GM12878 (cell line): ENCODE measurements around the gene KIRREL3. TPM values are rescaled to one million over a fixed set of nuclear protein-coding genes. Genes with fewer than 3 reads are reported as not detected.

Experiments
- ATAC-seq: fragments of 200-7000 bp; cut with Tn5 transposase; 3 replicates; pipeline ENCODE4 v1.9.1; 2020; ENCODE audit warnings: mild to moderate bottlenecking, moderate library complexity
- BruUV-seq: library from RNA; stranded (reverse); fragments of 400-500 nt; replicated peaks from 2 replicates; lab custom pipeline; 2021; lab: Mats Ljungman, UMichigan
- CTCF ChIA-PET: fragments of 300-600 bp; sonication (Branson Sonifier 250); formaldehyde crosslinking; extraction: SDS; loops from one replicate; lab custom pipeline; 2021; ENCODE audit warnings: inconsistent platforms; lab: Yijun Ruan, JAX
- POLR2A ChIA-PET: fragments of 350-600 bp; formaldehyde crosslinking; extraction: SDS; loops from one replicate; lab custom pipeline; 2021; ENCODE audit warnings: inconsistent platforms; lab: Charles Lee
- RAD21 ChIA-PET: fragments of 300-600 bp; sonication (Branson Sonifier 250); formaldehyde crosslinking; loops from one replicate; lab custom pipeline; 2023; ENCODE audit warnings: antibody characterized with exemption; ENCODE audit not compliant: unreplicated experiment; lab: Charles Lee
- SMC1A ChIA-PET: fragments of 300-600 bp; sonication (Branson Sonifier 250); formaldehyde crosslinking; loops from one replicate; lab custom pipeline; 2023; ENCODE audit not compliant: unreplicated experiment, uncharacterized antibody; lab: Charles Lee
- DNase-seq: peaks from one replicate; pipeline ENCODE4 v3.0.0-alpha.2; 2011; ENCODE audit warnings: low read depth, low spot score
- FAIRE-seq: peaks from 3 replicates; lab custom pipeline; 2011; peaks lifted over from hg19 to GRCh38; lab: Jason Lieb, UNC
- H2AFZ ChIP-seq: 2 replicates; pipeline ENCODE4 v1.6.0; 2011; ENCODE audit warnings: low read depth, low read length, control low read depth; ENCODE audit not compliant: control insufficient read depth
- H3K27ac ChIP-seq: 2 replicates; pipeline ENCODE4 v1.5.1; 2011; ENCODE audit warnings: control low read depth; ENCODE audit not compliant: control insufficient read depth, insufficient read depth
- H3K27me3 ChIP-seq, 2 experiments: replicated peaks in 1 of 2; 2 replicates each; pipeline versions ENCODE4 v1.6.0 to v1.6.1; 2011; ENCODE audit warnings: low read length in 1 of 2; ENCODE audit not compliant: control insufficient read depth in 2 of 2, insufficient read depth in 2 of 2
- H3K36me3 ChIP-seq, 2 experiments: 2 replicates each; pipeline ENCODE4 v1.5.1; 2011; ENCODE audit warnings: low read length in 1 of 2; ENCODE audit not compliant: control insufficient read depth in 2 of 2, insufficient read depth in 2 of 2
- H3K4me1 ChIP-seq: 2 replicates; pipeline ENCODE4 v1.6.1; 2011; ENCODE audit warnings: mild to moderate bottlenecking, low read length, moderate library complexity, mixed read lengths; ENCODE audit not compliant: control insufficient read depth, insufficient read depth
- H3K4me2 ChIP-seq: 2 replicates; pipeline ENCODE4 v1.6.0; 2011; ENCODE audit warnings: control low read depth; ENCODE audit not compliant: control insufficient read depth, insufficient read depth
- H3K4me3 ChIP-seq: fragments of 200-600 bp; sonication (generic); 2 replicates; pipeline ENCODE4 v1.5.1; 2016
- H3K79me2 ChIP-seq: 2 replicates; pipeline ENCODE4 v1.6.0; 2011; ENCODE audit warnings: low read length; ENCODE audit not compliant: control insufficient read depth, insufficient read depth
- H3K9ac ChIP-seq: 2 replicates; pipeline ENCODE4 v1.8.0; 2011; ENCODE audit warnings: low read length, control low read depth, mixed read lengths; ENCODE audit not compliant: control insufficient read depth, insufficient read depth
- H3K9me3 ChIP-seq: replicated peaks from 3 replicates; pipeline ENCODE4 v1.5.1; 2011; ENCODE audit warnings: mild to moderate bottlenecking, low read length; ENCODE audit not compliant: control insufficient read depth, insufficient read depth
- H4K20me1 ChIP-seq: 2 replicates; pipeline ENCODE4 v1.6.0; 2011; ENCODE audit not compliant: control insufficient read depth, insufficient read depth
- ASH2L ChIP-seq: fragments of 300-600, 200-600 bp; sonication (generic); IDR thresholded peaks from 2 replicates; pipeline ENCODE4 v1.6.1; 2017; ENCODE audit warnings: low read depth, mild to moderate bottlenecking, borderline replicate concordance
- EED ChIP-seq: sonication (generic); IDR thresholded peaks from 2 replicates; pipeline ENCODE4 v1.6.1; 2016; ENCODE audit warnings: antibody characterized with exemption, low read depth
- ESRRA ChIP-seq: IDR thresholded peaks from 2 replicates; pipeline ENCODE4 v1.6.1; 2012; ENCODE audit warnings: mild to moderate bottlenecking, low read length, improper control_type of control experiment
- IRF4 ChIP-seq: IDR thresholded peaks from 2 replicates; pipeline ENCODE4 v1.6.1; 2011; ENCODE audit warnings: low read depth, low read length
- KLF5 ChIP-seq: fragments of 450-650 bp; IDR thresholded peaks from 2 replicates; pipeline ENCODE4 v1.6.1; 2014; ENCODE audit warnings: mild to moderate bottlenecking; ENCODE audit not compliant: partially characterized antibody
- MEF2B ChIP-seq: fragments of 450-650 bp; IDR thresholded peaks from 2 replicates; pipeline ENCODE4 v1.6.1; 2018; ENCODE audit warnings: mild to moderate bottlenecking, moderate library complexity; ENCODE audit not compliant: partially characterized antibody, poor library complexity, severe bottlenecking
- NR2C1 ChIP-seq: fragments of 450-650 bp; IDR thresholded peaks from 2 replicates; pipeline ENCODE4 v1.6.1; 2017; ENCODE audit warnings: antibody characterized with exemption, mild to moderate bottlenecking, moderate library complexity
- NR2C2 ChIP-seq: IDR thresholded peaks from 2 replicates; pipeline ENCODE4 v1.6.1; 2011; ENCODE audit warnings: borderline replicate concordance, low read depth; ENCODE audit not compliant: control insufficient read depth, insufficient read length
- PAX8 ChIP-seq: fragments of 450-650 bp; IDR thresholded peaks from 2 replicates; pipeline ENCODE4 v1.6.1; 2017; ENCODE audit warnings: mild to moderate bottlenecking, moderate library complexity
- RFX5 ChIP-seq: IDR thresholded peaks from 2 replicates; pipeline ENCODE4 v1.6.1; 2011; ENCODE audit warnings: low read depth, low read length, improper control_type of control experiment
- RUNX3 ChIP-seq: IDR thresholded peaks from 2 replicates; pipeline ENCODE4 v1.6.1; 2012; ENCODE audit warnings: low read length, inconsistent platforms
- SIN3A ChIP-seq: IDR thresholded peaks from 2 replicates; pipeline ENCODE4 v1.6.1; 2012; ENCODE audit warnings: low read depth, low read length, improper control_type of control experiment
- TAF1 ChIP-seq: IDR thresholded peaks from 2 replicates; pipeline ENCODE4 v1.6.1; 2011; ENCODE audit warnings: mild to moderate bottlenecking, low read depth, low read length, borderline replicate concordance
- ZNF384 ChIP-seq: IDR thresholded peaks from 2 replicates; pipeline ENCODE4 v1.6.1; 2012; ENCODE audit warnings: low read depth, mild to moderate bottlenecking, low read length, improper control_type of control experiment, borderline replicate concordance
- ZSCAN29 ChIP-seq: fragments of 450-650 bp; IDR thresholded peaks from 2 replicates; pipeline ENCODE4 v1.6.1; 2017; ENCODE audit warnings: mild to moderate bottlenecking, moderate library complexity
- WGBS: methylation state at CpG from one replicate; pipeline ENCODE4 v1.1.6; 2016; ENCODE audit warnings: low lambda C conversion rate; ENCODE audit not compliant: insufficient replicate concordance, insufficient coverage; ENCODE audit errors: missing lambda C conversion rate; 5-methylcytosine and 5-hydroxymethylcytosine counted together
- in situ Hi-C: fragments of 300-500 bp; cut with MboI; formaldehyde crosslinking; loops from 9 replicates; pipeline ENCODE4 v1.14.3; 2018; ENCODE audit warnings: mixed read lengths
- intact Hi-C: fragments of 100-400 bp; cut with micrococcal nuclease; formaldehyde crosslinking; loops from one replicate; pipeline ENCODE4 v1.14.2; 2022; ENCODE audit not compliant: unreplicated experiment
- polyA plus RNA-seq, 11 experiments: library from polyadenylated mRNA; depleted of rRNA in 4 of 11; unstranded in 6 of 11; stranded (reverse) in 5 of 11; fragments of >200 nt; fragmentation: Nextera tagmentation in 4 of 11; fragmentation: Illumina TruSeq in 1 of 11; extraction: Ambion mirVana in 4 of 11; extraction: Trizol in 1 of 11; gene quantifications; 1 replicate in 1 of 11; 2 replicates in 10 of 11; pipeline versions ENCODE4 v1.2.1 to v1.2.3, GENCODE V29; 2011 to 2016; ENCODE audit warnings: inconsistent platforms in 2 of 11, missing spikeins in 2 of 11, low read depth in 1 of 11
- total RNA-seq, 4 experiments: library from RNA; depleted of rRNA in 3 of 4; stranded (reverse); fragments of >200 nt in 3 of 4; fragmentation: Illumina TruSeq in 1 of 4; extraction: Trizol in 1 of 4; gene quantifications; 2 replicates each; pipeline versions ENCODE4 v1.2.1 to v1.2.3, GENCODE V29; 2013 to 2021
- TF ChIP-seq, protein P1 (sequence below): fragments of 450-650 bp; IDR thresholded peaks from 2 replicates; pipeline ENCODE4 v1.6.1; 2017; ENCODE audit warnings: low read depth, mild to moderate bottlenecking, moderate library complexity
- TF ChIP-seq, protein P2 (sequence below): IDR thresholded peaks from 2 replicates; pipeline ENCODE4 v1.6.1; 2011; ENCODE audit warnings: borderline replicate concordance, low read depth, mild to moderate bottlenecking, moderate library complexity, low read length; ENCODE audit not compliant: insufficient read depth, poor library complexity, severe bottlenecking
- TF ChIP-seq, protein P3 (sequence below): fragments of 450-650 bp; conservative IDR thresholded peaks from 2 replicates; pipeline ENCODE4 v1.6.1; 2017; ENCODE audit warnings: mild to moderate bottlenecking, moderate library complexity

KIRREL3 gene
- total and polyA plus RNA-seq, 10 of the 15 experiments (the other 5 are each of a cell fraction or from before 2014, with no cell fraction given), result under 0.01 TPM; not detected in 9

DNA sequence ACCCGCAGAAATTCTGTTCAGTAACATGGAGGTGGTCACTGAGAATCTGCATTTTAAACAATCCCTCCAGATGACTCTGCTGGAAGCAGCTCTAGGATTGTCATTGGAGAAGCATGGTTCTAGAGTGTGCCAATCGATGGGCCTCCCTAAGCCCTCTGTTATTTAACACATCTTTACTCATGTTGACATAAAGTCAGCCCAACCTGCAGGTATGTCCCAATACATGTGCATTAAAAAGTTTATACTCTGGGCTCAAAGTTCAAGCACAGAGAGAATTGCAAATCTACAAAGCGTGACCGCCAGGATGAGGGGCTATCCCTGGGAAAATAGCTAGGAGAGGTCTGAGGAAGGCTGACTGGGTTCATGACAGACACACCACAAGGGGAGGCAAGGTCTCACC lies 116.4 kb downstream of the KIRREL3 start:
- DNase-seq, result no peak
- Histone ChIP-seq H3K4me3 (no peak overlapping the region), H3K4me1 (no peaks in the 10 kb centered on the region), H3K27me3 (no peaks in the 10 kb centered on the region; a peak in 1 of 4 replicates), H3K27ac (no peak overlapping the region), H3K9me3 (no peaks in the 10 kb centered on the region), H3K79me2 (no peaks in the 10 kb centered on the region), H2AFZ (no peak overlapping the region), H4K20me1 (no peaks in the 10 kb centered on the region), H3K4me2 (no peak overlapping the region), H3K9ac (no peak overlapping the region), H3K36me3 (no peaks in the 10 kb centered on the region)
- RAD21 ChIA-PET, result no interaction called here
- BruUV-seq, result no TSS peak
- SMC1A ChIA-PET, result no interaction called here
- ATAC-seq, result no peak
- POLR2A ChIA-PET, result no interaction called here
- FAIRE-seq, result no peak
- 13% methylated on average over 4 of the region's 4 CpGs for WGBS
- TF ChIP-seq NR2C2 (no peak), TAF1 (no peak), NR2C1 (no peak), KLF5 (no peak), ZSCAN29 (no peak), PAX8 (no peak), RFX5 (no peak), ASH2L (no peak), SIN3A (no peak), MEF2B (no peak), IRF4 (no peak), EED (no peak), RUNX3 (no peak), ZNF384 (no peak), ESRRA (no peak)
- TF ChIP-seq, protein P1, sequence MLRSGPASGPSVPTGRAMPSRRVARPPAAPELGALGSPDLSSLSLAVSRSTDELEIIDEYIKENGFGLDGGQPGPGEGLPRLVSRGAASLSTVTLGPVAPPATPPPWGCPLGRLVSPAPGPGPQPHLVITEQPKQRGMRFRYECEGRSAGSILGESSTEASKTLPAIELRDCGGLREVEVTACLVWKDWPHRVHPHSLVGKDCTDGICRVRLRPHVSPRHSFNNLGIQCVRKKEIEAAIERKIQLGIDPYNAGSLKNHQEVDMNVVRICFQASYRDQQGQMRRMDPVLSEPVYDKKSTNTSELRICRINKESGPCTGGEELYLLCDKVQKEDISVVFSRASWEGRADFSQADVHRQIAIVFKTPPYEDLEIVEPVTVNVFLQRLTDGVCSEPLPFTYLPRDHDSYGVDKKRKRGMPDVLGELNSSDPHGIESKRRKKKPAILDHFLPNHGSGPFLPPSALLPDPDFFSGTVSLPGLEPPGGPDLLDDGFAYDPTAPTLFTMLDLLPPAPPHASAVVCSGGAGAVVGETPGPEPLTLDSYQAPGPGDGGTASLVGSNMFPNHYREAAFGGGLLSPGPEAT, result no peak
- TF ChIP-seq, protein P2, sequence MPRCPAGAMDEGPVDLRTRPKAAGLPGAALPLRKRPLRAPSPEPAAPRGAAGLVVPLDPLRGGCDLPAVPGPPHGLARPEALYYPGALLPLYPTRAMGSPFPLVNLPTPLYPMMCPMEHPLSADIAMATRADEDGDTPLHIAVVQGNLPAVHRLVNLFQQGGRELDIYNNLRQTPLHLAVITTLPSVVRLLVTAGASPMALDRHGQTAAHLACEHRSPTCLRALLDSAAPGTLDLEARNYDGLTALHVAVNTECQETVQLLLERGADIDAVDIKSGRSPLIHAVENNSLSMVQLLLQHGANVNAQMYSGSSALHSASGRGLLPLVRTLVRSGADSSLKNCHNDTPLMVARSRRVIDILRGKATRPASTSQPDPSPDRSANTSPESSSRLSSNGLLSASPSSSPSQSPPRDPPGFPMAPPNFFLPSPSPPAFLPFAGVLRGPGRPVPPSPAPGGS, result no peak
- TF ChIP-seq, protein P3, sequence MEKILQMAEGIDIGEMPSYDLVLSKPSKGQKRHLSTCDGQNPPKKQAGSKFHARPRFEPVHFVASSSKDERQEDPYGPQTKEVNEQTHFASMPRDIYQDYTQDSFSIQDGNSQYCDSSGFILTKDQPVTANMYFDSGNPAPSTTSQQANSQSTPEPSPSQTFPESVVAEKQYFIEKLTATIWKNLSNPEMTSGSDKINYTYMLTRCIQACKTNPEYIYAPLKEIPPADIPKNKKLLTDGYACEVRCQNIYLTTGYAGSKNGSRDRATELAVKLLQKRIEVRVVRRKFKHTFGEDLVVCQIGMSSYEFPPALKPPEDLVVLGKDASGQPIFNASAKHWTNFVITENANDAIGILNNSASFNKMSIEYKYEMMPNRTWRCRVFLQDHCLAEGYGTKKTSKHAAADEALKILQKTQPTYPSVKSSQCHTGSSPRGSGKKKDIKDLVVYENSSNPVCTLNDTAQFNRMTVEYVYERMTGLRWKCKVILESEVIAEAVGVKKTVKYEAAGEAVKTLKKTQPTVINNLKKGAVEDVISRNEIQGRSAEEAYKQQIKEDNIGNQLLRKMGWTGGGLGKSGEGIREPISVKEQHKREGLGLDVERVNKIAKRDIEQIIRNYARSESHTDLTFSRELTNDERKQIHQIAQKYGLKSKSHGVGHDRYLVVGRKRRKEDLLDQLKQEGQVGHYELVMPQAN, result no peak
- CTCF ChIA-PET, result no interaction called here
- intact Hi-C loops (no loop called here), in situ Hi-C loops (no loop called here)
